HFFc6 (cell line): ENCODE measurements around the gene HEMGN. TPM values are rescaled to one million over a fixed set of nuclear protein-coding genes. Genes with fewer than 3 reads are reported as not detected.

Source experiments
- DNase-seq: peaks from one replicate; pipeline ENCODE4 v3.0.0-alpha.2; 2018
- H3K27ac Mint-ChIP-seq: 2 replicates; pipeline ENCODE4 v1.8.0; 2020; ENCODE audit warnings: mild to moderate bottlenecking, mixed read lengths
- H3K27me3 Mint-ChIP-seq: 2 replicates; pipeline ENCODE4 v1.8.0; 2021; ENCODE audit warnings: mild to moderate bottlenecking, moderate library complexity, mixed read lengths; ENCODE audit not compliant: insufficient read depth
- H3K36me3 Mint-ChIP-seq: 2 replicates; pipeline ENCODE4 v1.8.0; 2021; ENCODE audit warnings: low read depth, mixed read lengths
- H3K4me1 Mint-ChIP-seq: 2 replicates; pipeline ENCODE4 v1.8.0; 2020; ENCODE audit warnings: low read depth, mixed read lengths
- H3K4me3 Mint-ChIP-seq: 2 replicates; pipeline ENCODE4 v1.8.0; 2020; ENCODE audit warnings: mild to moderate bottlenecking, moderate library complexity, mixed read lengths
- H3K9me3 Mint-ChIP-seq: 2 replicates; pipeline ENCODE4 v1.8.0; 2020; ENCODE audit warnings: mild to moderate bottlenecking, mixed read lengths
- CTCF ChIP-seq: fragments of 200-600 bp; sonication (generic); IDR thresholded peaks from 2 replicates; pipeline ENCODE4 v1.5.0; 2021; ENCODE audit warnings: antibody characterized with exemption, mild to moderate bottlenecking
- total RNA-seq, 6 experiments: library from RNA; stranded (reverse); fragmentation: NEBNext Ultra II Directional; extraction: Animal tissue kit (Norgen Biotek cat#: 25700); gene quantifications; 2 replicates in 1 of 6; 3 replicates in 5 of 6; pipeline ENCODE4 v1.2.3, GENCODE V29; 2021

HEMGN gene
- total RNA-seq, 6 experiments from 2014 or later, result not detected

GRCh38 chr9:97970165-97970564 lies 32.2 kb upstream of the HEMGN start:
- Mint-ChIP-seq H3K4me3 (no peak overlapping the region), H3K36me3 (peaks cover 2% of the 10 kb centered on the region; the same call in 1 of the 2 replicates), H3K9me3 (peaks cover 3% of the 10 kb centered on the region), H3K27me3 (peaks cover 39% of the 10 kb centered on the region), H3K4me1 (no peaks in the 10 kb centered on the region), H3K27ac (no peak overlapping the region)
- no peak for TF ChIP-seq CTCF
- no peak for DNase-seq

- TF ChIP-seq CTCF, result no peak
- DNase-seq, result no peak
- no peaks in the 10 kb centered on the region for H3K4me1 Mint-ChIP-seq
- no peaks in the 10 kb centered on the region for H3K36me3 Mint-ChIP-seq
- no peaks in the 10 kb centered on the region for H3K9me3 Mint-ChIP-seq
- H3K27me3 Mint-ChIP-seq, result peaks cover 43% of the 10 kb centered on the region
- no peak overlapping the region for H3K27ac Mint-ChIP-seq
- H3K4me3 Mint-ChIP-seq, result no peak overlapping the region
These were observed 31.0 kb upstream of the HEMGN start for GRCh38 chr9:97969014-97969413.

- Mint-ChIP-seq H3K9me3 (no peaks in the 10 kb centered on the region), H3K27ac (no peak overlapping the region), H3K27me3 (peaks cover 38% of the 10 kb centered on the region), H3K4me3 (no peak overlapping the region), H3K36me3 (no peaks in the 10 kb centered on the region), H3K4me1 (no peaks in the 10 kb centered on the region)
- TF ChIP-seq CTCF, result no peak
- no peak for DNase-seq
These were observed 28.5 kb upstream of the HEMGN start for GRCh38 chr9:97966493-97966892.

- H3K27ac Mint-ChIP-seq, result no peak overlapping the region
- TF ChIP-seq CTCF, result no peak
- H3K27me3 Mint-ChIP-seq, result peaks cover 31% of the 10 kb centered on the region
- H3K4me1 Mint-ChIP-seq, result no peaks in the 10 kb centered on the region
- DNase-seq, result no peak
- no peaks in the 10 kb centered on the region for H3K9me3 Mint-ChIP-seq
- no peaks in the 10 kb centered on the region for H3K36me3 Mint-ChIP-seq
- H3K4me3 Mint-ChIP-seq, result no peak overlapping the region
These were observed 26.9 kb upstream of the HEMGN start for GRCh38 chr9:97964901-97965300.

GRCh38 chr9:97963232-97963631 lies 25.3 kb upstream of the HEMGN start:
- Mint-ChIP-seq H3K36me3 (no peaks in the 10 kb centered on the region), H3K27ac (no peak overlapping the region), H3K27me3 (peaks cover 24% of the 10 kb centered on the region), H3K4me1 (peaks cover 10% of the 10 kb centered on the region), H3K9me3 (no peaks in the 10 kb centered on the region), H3K4me3 (no peak overlapping the region)
- no peak for TF ChIP-seq CTCF
- DNase-seq, result no peak

GRCh38 chr9:97962575-97962974 lies 24.6 kb upstream of the HEMGN start:
- H3K4me1 Mint-ChIP-seq, result peaks cover 10% of the 10 kb centered on the region
- H3K36me3 Mint-ChIP-seq, result no peaks in the 10 kb centered on the region
- peaks cover 21% of the 10 kb centered on the region for H3K27me3 Mint-ChIP-seq
- DNase-seq, result no peak
- no peak for TF ChIP-seq CTCF
- no peak overlapping the region for H3K4me3 Mint-ChIP-seq
- no peaks in the 10 kb centered on the region for H3K9me3 Mint-ChIP-seq
- H3K27ac Mint-ChIP-seq, result no peak overlapping the region
